Right ventricle myocardium superior (tissue), 1 donor: ENCODE measurements around the gene ANKRD30BL. TPM values are rescaled to one million over a fixed set of nuclear protein-coding genes. Genes with fewer than 3 reads are reported as not detected.
"Not testable (repeated sequence)": the region's sequence is repeated elsewhere in the genome, so short reads cannot be mapped to it uniquely, and the experiment has no call there.

Experiments used
- ATAC-seq: fragments of 200-7000 bp; cut with Tn5 transposase; one replicate; pipeline ENCODE4 v1.9.1; 2020; ENCODE audit warnings: mild to moderate bottlenecking; ENCODE audit not compliant: poor library complexity
- DNase-seq: peaks from one replicate; pipeline ENCODE4 v3.0.0-alpha.2; 2020
- intact Hi-C: fragments of 100-400 bp; cut with DNase I; formaldehyde crosslinking; loops from one replicate; pipeline ENCODE4 v1.11.2; 2022
- long read RNA-seq: library from polyadenylated mRNA; unstranded; transcript quantifications from one replicate; pipeline ENCODE4 v2.0.0, GENCODE V29; 2021
- total RNA-seq: library from RNA; stranded (reverse); fragmentation: NEBNext Ultra II Directional; extraction: Animal tissue kit (Norgen Biotek cat#: 25700); gene quantifications from one replicate; pipeline ENCODE4 v1.2.1, GENCODE V29; 2021
- donor health status: DM: no; HTN: yes; CAD: no; lungs with severe emphysema.

The ANKRD30BL gene, protein sequence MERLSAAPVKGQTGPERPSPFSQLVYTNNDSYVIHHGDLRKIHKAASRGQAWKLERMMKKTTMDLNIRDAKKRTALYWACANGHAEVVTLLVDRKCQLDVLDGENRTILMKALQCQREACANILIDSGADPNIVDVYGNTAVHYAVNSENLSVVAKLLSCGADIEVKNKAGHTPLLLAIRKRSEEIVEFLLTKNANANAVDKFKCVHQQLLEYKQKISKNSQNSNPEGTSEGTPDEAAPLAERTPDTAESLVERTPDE
- total RNA-seq: not detected
- long read RNA-seq: 0 reads

DNA sequence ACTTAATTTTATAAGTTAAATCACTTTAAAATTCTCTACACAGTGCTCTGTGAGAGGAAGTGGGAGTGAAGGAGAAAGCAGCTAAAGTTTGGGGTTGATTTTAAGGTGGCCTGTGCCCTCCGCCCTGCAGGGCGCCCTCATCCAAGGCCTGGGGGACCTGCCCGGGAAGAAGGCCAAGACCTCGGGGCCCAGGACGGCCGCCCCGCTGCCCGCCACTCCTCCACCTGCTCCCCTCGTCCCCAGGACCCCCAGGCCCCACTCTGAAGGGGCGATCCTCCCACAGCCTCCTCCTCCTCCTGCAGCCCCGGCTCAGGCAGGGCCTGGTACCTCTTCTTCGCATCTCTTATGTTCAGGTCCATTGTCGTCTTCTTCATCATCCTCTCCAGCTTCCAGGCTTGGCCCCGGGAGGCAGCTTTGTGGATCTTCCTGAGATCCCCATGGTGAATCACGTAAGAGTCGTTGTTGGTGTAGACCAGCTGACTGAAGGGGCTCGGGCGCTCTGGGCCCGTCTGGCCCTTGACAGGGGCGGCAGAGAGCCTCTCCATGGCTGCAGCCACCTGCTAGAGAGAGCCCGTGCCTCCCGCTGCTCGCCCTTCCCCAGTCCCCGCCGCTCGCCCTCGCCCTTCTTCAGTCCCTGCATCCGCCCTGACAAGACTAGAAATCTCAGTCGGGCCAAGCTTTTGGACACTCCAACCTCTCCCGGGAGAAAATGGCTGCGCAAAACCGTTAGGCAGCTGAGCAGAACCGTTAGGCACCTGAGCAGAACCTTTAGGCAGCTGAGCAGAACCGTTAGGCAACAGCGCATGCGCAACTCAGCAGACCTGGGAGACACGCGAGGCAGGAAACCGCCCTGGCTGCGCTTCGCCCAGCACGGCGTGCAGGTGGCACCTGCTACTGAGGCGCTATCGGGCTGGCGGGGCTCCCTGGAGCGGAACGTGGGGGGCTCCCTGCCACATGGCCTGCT, at the start of gene ANKRD30BL:
Gene ANKRD30BL (minus strand): TSS at position 792 of the 964 bp plus-strand sequence. CDS start 247 bp downstream, at position 545.
- intact Hi-C loops, DNase-seq, ATAC-seq: not testable (repeated sequence)

DNA sequence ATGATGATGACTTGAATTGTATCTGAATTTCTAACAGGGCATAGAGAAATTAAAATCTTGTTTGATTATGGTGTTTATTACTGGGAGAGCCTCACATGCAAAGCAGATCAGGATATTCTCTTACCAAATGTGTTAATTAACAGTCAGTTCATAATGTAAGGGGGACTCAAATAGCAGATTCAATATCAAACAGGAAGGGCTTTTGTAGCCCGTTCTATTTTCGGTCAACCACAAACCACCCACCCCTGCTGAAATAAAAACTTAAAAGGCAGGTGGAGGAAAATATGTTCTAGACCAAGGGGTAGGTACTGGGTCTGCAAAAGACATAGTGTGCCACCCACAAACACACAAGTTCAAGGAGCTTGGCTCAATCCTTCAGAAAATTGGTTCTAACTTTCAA, 41.1 kb upstream of the ANKRD30BL start:
- intact Hi-C loops, DNase-seq, ATAC-seq: not testable (repeated sequence)

DNA sequence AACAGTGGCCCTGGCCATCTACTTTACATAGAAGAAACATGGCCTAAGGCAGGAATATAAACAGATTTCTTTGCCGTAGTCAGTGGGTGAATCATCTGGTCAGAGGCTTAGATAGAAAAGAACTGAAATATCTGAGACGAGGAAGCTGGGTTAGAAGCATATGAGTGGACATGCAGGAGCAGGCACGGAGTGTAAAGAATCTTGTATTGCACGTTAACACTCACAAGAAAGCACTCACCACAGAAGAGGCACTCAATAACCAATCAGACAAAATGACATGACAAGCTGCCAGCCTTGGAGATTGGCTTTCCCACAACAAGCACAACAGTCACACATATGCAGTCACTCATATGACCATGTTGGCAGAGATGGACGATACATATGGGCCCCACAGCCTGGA, 31.1 kb upstream of the ANKRD30BL start:
- ATAC-seq, intact Hi-C loops, DNase-seq: not testable (repeated sequence)

DNA sequence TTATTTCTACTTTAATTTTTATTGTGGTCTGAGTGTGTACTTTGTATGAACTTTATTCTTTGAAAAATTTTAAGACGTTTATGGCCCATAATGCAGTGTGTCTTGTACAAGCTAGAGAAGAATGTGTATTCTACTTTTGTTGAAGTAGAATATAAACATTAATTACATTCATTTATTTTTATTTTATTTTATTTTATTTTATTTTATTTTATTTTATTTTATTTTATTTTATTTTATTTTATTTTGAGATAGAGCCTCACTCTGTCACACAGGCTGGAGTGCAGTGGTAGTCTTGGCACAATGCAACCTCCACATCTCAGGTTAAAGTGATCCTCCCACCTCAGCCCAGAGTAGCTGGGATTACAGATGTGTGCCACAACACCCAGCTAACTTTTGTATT, 5.3 kb upstream of the ANKRD30BL start:
- DNase-seq, intact Hi-C loops, ATAC-seq: not testable (repeated sequence)

DNA sequence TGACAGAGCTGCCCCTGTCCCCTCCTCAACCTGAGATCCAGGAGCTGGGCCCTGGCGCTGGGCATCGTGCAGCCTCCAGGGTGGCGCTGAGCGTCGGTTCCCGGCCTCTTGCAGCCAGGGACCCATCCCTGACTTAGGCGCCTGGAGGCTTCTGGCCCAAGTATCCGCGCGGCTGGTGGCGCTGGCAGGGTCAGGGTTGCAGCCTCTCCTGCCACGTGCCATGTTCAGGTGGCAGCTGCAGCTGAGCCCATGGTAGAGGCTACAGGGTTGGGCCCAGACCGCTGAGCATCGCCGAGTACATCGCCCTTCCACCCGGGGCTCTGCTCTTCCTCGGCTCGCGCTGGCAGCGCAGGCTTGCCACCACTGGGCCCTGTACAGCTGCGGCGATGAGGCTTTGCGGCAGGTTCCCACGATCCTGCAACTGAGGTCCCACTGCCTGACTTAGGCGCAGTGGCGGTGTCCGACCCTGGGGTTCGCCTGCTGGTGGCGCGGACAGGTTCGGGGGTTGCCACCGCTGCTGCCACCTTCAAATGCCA, 441 bp upstream of the ANKRD30BL start:
- intact Hi-C loops, DNase-seq, ATAC-seq: not testable (repeated sequence)

DNA sequence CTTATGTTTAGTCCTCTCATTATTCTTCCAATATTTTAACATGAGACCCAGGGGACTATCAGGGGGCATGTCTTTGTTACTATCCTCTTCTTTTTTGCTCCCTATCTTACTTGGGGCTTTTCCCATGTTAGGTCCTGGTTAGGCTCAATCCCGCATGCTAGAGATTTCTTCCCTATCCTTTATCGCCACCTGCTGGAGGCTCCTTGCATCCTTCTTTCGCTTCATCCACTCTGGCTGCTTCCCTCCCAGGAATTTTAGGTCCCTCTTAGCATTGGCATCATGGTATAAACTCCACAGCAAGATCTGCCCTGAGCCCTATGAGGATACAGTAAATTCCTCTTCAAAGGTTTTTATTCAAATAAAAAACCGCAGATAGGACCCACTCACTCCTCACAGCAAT, 15.0 kb downstream of the ANKRD30BL start:
- intact Hi-C loops, DNase-seq, ATAC-seq: not testable (repeated sequence)
